ENCODE results near the gene QKI. TPM values are rescaled to one million over a fixed set of nuclear protein-coding genes. Genes with fewer than 3 reads are reported as not detected.

QKI gene
- polyA plus RNA-seq, 1 donor (not counting 4 experiments of a cell fraction or from before 2014, with no cell fraction given) = 53.3 TPM

DNA sequence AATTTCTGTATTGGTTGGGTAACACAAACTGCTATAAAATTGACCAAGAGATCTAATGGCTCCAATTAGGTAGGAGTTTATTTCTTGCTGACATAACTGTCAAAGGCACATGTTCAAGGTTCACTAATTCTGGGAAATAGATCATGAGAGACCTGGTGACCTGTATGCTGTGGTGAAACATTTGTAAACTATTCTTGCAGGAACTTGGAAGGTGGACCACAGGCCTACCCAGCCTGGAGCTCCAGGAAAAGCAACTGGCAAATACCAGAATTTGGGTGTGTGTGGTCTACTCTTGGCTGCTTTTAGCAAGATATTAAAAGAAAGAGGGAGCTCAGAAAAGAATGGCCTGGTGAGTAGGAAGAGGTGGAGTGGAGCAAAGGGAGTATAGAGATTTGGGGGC lies 184.6 kb downstream of the QKI start:
- no peaks in the 10 kb centered on the region for H3K9me3 ChIP-seq (ENCODE audit: control insufficient read depth, low read depth, low read length)
- no peaks in the 10 kb centered on the region for H3K9me1 ChIP-seq (ENCODE audit: control insufficient read depth, extremely low read depth, insufficient read depth, low read length)
- no peak for FAIRE-seq
- no peaks in the 10 kb centered on the region for H3K27me3 ChIP-seq (ENCODE audit: control insufficient read depth, extremely low read depth, insufficient read depth, low read length)
- H3K4me2 ChIP-seq (ENCODE audit: control insufficient read depth, extremely low read depth, insufficient read depth, low read depth, low read length) = no peak overlapping the region
- no peak overlapping the region for H3K4me3 ChIP-seq (ENCODE audit: control insufficient read depth in 2 of 3, extremely low read depth in 1 of 3, insufficient read depth in 2 of 3, low read depth in 1 of 3, low read length in 3 of 3)
- no peaks in the 10 kb centered on the region for H4K20me1 ChIP-seq (ENCODE audit: control insufficient read depth, extremely low read depth, insufficient read depth, low read length)
- TF ChIP-seq, protein P1, sequence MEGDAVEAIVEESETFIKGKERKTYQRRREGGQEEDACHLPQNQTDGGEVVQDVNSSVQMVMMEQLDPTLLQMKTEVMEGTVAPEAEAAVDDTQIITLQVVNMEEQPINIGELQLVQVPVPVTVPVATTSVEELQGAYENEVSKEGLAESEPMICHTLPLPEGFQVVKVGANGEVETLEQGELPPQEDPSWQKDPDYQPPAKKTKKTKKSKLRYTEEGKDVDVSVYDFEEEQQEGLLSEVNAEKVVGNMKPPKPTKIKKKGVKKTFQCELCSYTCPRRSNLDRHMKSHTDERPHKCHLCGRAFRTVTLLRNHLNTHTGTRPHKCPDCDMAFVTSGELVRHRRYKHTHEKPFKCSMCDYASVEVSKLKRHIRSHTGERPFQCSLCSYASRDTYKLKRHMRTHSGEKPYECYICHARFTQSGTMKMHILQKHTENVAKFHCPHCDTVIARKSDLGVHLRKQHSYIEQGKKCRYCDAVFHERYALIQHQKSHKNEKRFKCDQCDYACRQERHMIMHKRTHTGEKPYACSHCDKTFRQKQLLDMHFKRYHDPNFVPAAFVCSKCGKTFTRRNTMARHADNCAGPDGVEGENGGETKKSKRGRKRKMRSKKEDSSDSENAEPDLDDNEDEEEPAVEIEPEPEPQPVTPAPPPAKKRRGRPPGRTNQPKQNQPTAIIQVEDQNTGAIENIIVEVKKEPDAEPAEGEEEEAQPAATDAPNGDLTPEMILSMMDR (optimal IDR thresholded peaks at IDR 0.05 in 1 of 3, IDR thresholded peaks at IDR 0.05 in 1 of 3, conservative IDR thresholded peaks at IDR 0.05 in 1 of 3; ENCODE audit: extremely low read depth in 1 of 3, insufficient read depth in 2 of 3, low read length in 3 of 3) = no peak
- no peak for TF ChIP-seq EZH2 (IDR thresholded peaks at IDR 0.05; ENCODE audit: low read length)
- H3K79me2 ChIP-seq (ENCODE audit: control insufficient read depth, insufficient read depth, low read length) = no peaks in the 10 kb centered on the region
- no peak for DNase-seq (ENCODE audit: low read depth, low spot score)
- H2AFZ ChIP-seq (ENCODE audit: control insufficient read depth, low read length) = no peak overlapping the region
- H3K36me3 ChIP-seq (ENCODE audit: control insufficient read depth in 2 of 2, extremely low read depth in 1 of 2, insufficient read depth in 2 of 2, low read length in 2 of 2) = no peaks in the 10 kb centered on the region
- no peak overlapping the region for H3K27ac ChIP-seq (ENCODE audit: control insufficient read depth, insufficient read depth, low read length)
- dilution Hi-C loops (cut with MboI; ENCODE audit: extremely low pct_ligation_motif_present, low sequenced_read_pairs) = no loop called here
- no peaks in the 10 kb centered on the region for H3K4me1 ChIP-seq (ENCODE audit: control insufficient read depth, extremely low read depth, insufficient read depth, low read length)
- no peak overlapping the region for H3K9ac ChIP-seq (ENCODE audit: control insufficient read depth, extremely low read depth, insufficient read depth, low read length)

GRCh38 chr6:163599684-163600083 lies 185.2 kb downstream of the QKI start:
- FAIRE-seq (no peak), DNase-seq (ENCODE audit: low read depth, low spot score) (no peak)
- Histone ChIP-seq H3K9me1 (ENCODE audit: control insufficient read depth, extremely low read depth, insufficient read depth, low read length) (no peaks in the 10 kb centered on the region), H3K27ac (ENCODE audit: control insufficient read depth, insufficient read depth, low read length) (no peak overlapping the region), H3K4me1 (ENCODE audit: control insufficient read depth, extremely low read depth, insufficient read depth, low read length) (no peaks in the 10 kb centered on the region), H4K20me1 (ENCODE audit: control insufficient read depth, extremely low read depth, insufficient read depth, low read length) (no peaks in the 10 kb centered on the region), H3K27me3 (ENCODE audit: control insufficient read depth, extremely low read depth, insufficient read depth, low read length) (no peaks in the 10 kb centered on the region), H2AFZ (ENCODE audit: control insufficient read depth, low read length) (no peak overlapping the region), H3K9me3 (ENCODE audit: control insufficient read depth, low read depth, low read length) (no peaks in the 10 kb centered on the region), H3K4me2 (ENCODE audit: control insufficient read depth, extremely low read depth, insufficient read depth, low read depth, low read length) (no peak overlapping the region), H3K79me2 (ENCODE audit: control insufficient read depth, insufficient read depth, low read length) (no peaks in the 10 kb centered on the region), H3K4me3 (ENCODE audit: control insufficient read depth in 2 of 3, extremely low read depth in 1 of 3, insufficient read depth in 2 of 3, low read depth in 1 of 3, low read length in 3 of 3) (no peak overlapping the region), H3K36me3 (ENCODE audit: control insufficient read depth in 2 of 2, extremely low read depth in 1 of 2, insufficient read depth in 2 of 2, low read length in 2 of 2) (no peaks in the 10 kb centered on the region), H3K9ac (ENCODE audit: control insufficient read depth, extremely low read depth, insufficient read depth, low read length) (no peak overlapping the region)
- TF ChIP-seq, protein P1 (optimal IDR thresholded peaks at IDR 0.05 in 1 of 3, IDR thresholded peaks at IDR 0.05 in 1 of 3, conservative IDR thresholded peaks at IDR 0.05 in 1 of 3; ENCODE audit: extremely low read depth in 1 of 3, insufficient read depth in 2 of 3, low read length in 3 of 3) = no peak
- no peak for TF ChIP-seq EZH2 (IDR thresholded peaks at IDR 0.05; ENCODE audit: low read length)
- dilution Hi-C loops (cut with MboI; ENCODE audit: extremely low pct_ligation_motif_present, low sequenced_read_pairs) = no loop called here

All from keratinocyte (primary cell).